ENCODE data around the gene TAF4.
A peak's percentile ranks its signal among the peaks of the same experiment; 100 is the strongest.

Gene TAF4

DNA sequence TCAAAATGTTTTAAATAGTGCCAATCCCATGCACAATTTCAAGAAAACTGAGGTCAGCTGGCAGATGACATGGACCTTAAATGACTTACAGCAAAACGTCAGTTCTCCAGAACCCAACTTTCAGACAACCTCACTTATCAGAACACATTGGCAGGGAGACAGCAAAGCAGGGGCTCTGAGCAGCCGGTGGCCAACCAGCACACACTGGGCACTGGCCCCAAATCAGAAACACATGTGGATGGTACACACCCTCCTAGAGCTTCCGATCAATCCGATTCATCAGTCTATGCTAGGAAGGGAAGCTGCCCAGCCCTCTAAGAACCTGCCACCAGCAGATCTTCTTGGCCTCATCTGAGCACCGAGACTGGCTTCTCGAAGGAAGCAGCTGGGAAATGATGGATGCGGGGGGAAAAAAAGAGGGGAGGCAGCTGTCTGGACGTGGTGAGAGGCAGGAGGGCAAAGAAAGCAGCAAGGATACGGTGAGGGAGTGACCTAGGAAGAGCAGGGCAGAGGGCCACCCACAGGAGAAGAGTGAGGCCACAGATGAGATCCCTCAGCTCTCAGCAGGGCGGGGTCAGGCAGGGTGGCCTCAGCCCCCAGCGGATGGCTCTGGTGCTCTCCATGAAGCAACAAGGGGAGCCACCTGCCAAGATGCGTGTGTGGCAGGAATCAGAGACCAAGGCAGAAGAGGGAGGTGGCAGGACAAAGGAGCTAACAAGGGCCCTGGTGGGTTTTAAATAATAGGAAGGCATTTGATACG is 32.9 kb downstream of the TAF4 start:
- Histone ChIP-seq H3K4me1 (ENCODE audit: control insufficient read depth, insufficient read depth, low read length) (peaks cover 20% of the 10 kb centered on the region), H3K27me3 (replicated peaks; ENCODE audit: control insufficient read depth, insufficient read depth, low read length) (no peaks in the 10 kb centered on the region), H3K9ac (ENCODE audit: low read length) (no peak overlapping the region), H3K9me3 (ENCODE audit: control insufficient read depth, low read length) (no peaks in the 10 kb centered on the region), H3K36me3 (ENCODE audit: control insufficient read depth, insufficient read depth, low read length, severe bottlenecking) (no peaks in the 10 kb centered on the region), H3K4me3 (ENCODE audit: low read length) (no peak overlapping the region)
- DNase-seq (ENCODE audit: low read depth), result peak; percentile 32

DNA sequence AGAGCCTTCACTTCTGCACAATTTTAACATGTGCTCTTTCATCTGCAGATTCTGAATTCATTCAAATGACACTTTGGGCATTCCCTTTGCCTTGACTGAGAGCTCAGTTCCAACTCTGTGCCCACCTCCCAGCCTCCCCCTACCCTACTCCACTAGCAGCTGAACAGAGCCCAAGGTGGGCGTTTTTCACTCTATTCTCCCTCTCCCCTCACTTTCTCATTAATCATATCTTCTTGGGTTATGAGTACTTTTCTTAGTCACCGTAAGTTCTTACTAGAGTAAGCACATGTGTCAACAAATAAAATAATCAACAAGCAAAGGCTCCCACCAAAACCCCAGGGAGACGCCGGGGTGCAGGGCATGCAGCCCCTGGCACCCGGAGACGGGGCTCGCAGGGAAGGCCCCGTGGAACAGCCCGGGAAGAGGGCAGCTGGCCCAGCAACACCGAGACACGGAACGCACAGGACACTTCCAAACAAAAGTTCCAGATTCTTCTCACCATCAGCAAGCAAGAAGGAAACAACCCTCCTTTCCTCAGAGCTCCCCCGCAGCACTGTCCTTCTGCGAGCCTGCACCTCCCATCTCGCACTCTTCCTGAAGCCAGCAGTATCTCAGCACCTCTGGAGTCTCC is 34.1 kb downstream of the TAF4 start:
- H3K4me3 ChIP-seq (ENCODE audit: low read length), result no peak overlapping the region
- DNase-seq (ENCODE audit: low read depth), result no peak
- H3K9me3 ChIP-seq (ENCODE audit: control insufficient read depth, low read length), result no peaks in the 10 kb centered on the region
- no peaks in the 10 kb centered on the region for H3K27me3 ChIP-seq (replicated peaks; ENCODE audit: control insufficient read depth, insufficient read depth, low read length)
- peaks cover 27% of the 10 kb centered on the region for H3K4me1 ChIP-seq (ENCODE audit: control insufficient read depth, insufficient read depth, low read length)
- no peaks in the 10 kb centered on the region for H3K36me3 ChIP-seq (ENCODE audit: control insufficient read depth, insufficient read depth, low read length, severe bottlenecking)
- no peak overlapping the region for H3K9ac ChIP-seq (ENCODE audit: low read length)

DNA sequence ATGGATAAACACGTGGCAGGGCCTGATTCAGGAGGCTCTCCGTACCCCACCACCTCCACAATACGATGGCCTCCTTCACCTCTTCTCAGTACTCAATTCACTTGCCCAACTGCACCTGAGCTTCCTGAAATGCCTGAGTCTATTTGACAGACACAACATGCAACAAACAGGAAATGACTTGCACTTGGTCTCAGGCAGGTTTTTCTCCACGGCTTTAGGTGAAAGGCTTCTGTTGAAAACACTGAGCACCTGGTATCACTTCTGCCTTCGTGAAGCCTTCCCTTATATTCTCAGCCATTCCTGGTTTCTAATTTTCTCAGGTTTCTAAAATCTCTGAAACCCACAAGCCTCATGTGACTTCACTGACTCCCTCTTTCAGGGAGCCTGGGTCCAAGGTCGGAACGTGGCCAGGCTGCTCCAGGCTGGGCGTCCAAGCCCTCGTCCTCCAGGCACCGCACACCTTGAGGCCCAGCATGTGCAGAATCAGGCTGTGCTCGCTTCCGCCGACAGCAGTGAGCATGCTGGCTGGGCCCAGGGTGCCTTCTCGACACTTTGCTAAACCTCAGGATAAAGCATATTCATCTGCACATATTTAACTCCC is 34.7 kb downstream of the TAF4 start:
- Histone ChIP-seq H3K9ac (ENCODE audit: low read length) (no peak overlapping the region), H3K27me3 (replicated peaks; ENCODE audit: control insufficient read depth, insufficient read depth, low read length) (no peaks in the 10 kb centered on the region), H3K4me3 (ENCODE audit: low read length) (no peak overlapping the region), H3K4me1 (ENCODE audit: control insufficient read depth, insufficient read depth, low read length) (peaks cover 31% of the 10 kb centered on the region), H3K9me3 (ENCODE audit: control insufficient read depth, low read length) (no peaks in the 10 kb centered on the region), H3K36me3 (ENCODE audit: control insufficient read depth, insufficient read depth, low read length, severe bottlenecking) (no peaks in the 10 kb centered on the region)
- no peak for DNase-seq (ENCODE audit: low read depth)

DNA sequence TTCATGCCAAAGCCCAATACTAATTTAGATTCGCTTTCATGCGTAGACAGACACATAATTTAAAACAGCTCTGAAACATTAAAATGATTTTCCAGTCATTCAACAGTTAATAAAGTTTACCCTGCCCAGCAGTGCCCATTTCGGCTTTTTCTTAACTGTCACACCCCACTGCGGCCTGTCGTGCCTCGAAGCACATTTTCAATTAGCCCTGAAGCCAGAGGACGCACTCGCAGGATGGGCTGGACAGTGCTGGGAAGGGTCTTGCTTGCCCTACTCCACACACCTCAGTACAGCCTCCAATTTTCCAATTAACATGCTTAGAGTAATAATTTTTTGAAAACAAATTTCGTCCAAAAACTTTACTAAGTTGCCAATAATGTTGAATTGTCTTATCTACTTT is 35.3 kb downstream of the TAF4 start:
- Histone ChIP-seq H3K4me3 (ENCODE audit: low read length) (no peak overlapping the region), H3K9me3 (ENCODE audit: control insufficient read depth, low read length) (no peaks in the 10 kb centered on the region), H3K4me1 (ENCODE audit: control insufficient read depth, insufficient read depth, low read length) (peaks cover 34% of the 10 kb centered on the region), H3K27me3 (replicated peaks; ENCODE audit: control insufficient read depth, insufficient read depth, low read length) (no peaks in the 10 kb centered on the region), H3K9ac (ENCODE audit: low read length) (no peak overlapping the region), H3K36me3 (ENCODE audit: control insufficient read depth, insufficient read depth, low read length, severe bottlenecking) (no peaks in the 10 kb centered on the region)
- DNase-seq (ENCODE audit: low read depth), result no peak

DNA sequence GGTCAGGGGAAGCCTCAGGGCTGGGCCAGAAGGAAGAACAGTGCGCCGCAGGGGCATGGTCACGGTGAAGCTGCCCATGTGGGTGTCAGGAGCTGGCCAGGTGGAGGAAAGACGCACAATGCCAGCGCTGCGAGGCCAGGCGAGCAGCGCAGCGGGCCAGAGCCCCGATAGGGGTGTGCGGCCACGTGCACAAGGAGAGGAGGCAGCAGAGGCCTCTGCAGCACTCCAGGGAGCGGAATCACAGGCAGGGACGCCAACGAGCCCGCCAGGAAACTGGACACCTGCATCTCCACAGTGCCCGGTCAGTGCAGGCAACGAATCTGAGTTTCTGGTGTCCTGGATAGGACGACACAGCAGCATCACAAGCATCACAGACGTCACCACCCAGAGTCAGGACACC is 35.7 kb downstream of the TAF4 start:
- Histone ChIP-seq H3K9me3 (ENCODE audit: control insufficient read depth, low read length) (no peaks in the 10 kb centered on the region), H3K4me1 (ENCODE audit: control insufficient read depth, insufficient read depth, low read length) (peaks cover 38% of the 10 kb centered on the region), H3K36me3 (ENCODE audit: control insufficient read depth, insufficient read depth, low read length, severe bottlenecking) (no peaks in the 10 kb centered on the region), H3K27me3 (replicated peaks; ENCODE audit: control insufficient read depth, insufficient read depth, low read length) (no peaks in the 10 kb centered on the region), H3K4me3 (ENCODE audit: low read length) (no peak overlapping the region), H3K9ac (ENCODE audit: low read length) (no peak overlapping the region)
- no peak for DNase-seq (ENCODE audit: low read depth)

DNA sequence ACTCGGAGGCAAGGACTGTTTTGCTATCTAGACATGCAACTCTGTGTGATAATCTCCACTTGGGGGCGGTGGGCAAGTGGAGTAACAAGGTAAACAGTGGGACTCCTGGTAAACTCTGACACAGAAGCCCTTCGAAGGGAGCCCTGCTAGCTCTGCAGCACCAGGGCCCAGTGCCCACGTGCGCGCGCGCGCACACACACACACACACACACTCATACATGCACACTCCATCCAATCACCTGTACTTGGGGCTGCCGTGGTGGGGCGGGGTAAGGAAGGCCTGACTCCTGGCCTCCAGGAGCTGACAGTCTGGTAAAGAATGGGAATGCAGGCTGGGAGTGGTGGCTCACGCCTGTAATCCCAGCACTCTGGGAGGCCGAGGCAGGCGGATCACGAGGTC is 36.4 kb downstream of the TAF4 start:
- DNase-seq (ENCODE audit: low read depth), result no peak
- peaks cover 40% of the 10 kb centered on the region for H3K4me1 ChIP-seq (ENCODE audit: control insufficient read depth, insufficient read depth, low read length)
- no peak overlapping the region for H3K9ac ChIP-seq (ENCODE audit: low read length)

DNA sequence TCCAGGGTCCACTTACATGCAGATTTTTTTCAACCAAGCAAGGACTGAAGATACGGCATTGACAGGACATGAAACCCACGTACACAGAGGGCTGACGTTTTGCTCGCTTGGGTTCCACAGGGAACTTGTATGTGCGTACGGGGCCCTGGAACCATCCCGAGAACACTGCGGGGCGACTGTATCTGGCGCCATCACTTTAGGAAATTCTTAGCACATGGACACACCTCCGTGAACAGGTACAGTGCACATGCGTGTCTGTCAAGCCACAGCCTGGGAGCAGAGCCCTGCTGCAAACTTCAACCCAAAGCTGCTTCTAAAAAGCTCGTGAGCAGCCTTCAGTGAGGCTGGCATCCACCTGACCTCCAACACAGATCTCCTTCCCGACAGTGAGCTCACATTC is 37.3 kb downstream of the TAF4 start:
- no peak overlapping the region for H3K4me3 ChIP-seq (ENCODE audit: low read length)
- no peaks in the 10 kb centered on the region for H3K36me3 ChIP-seq (ENCODE audit: control insufficient read depth, insufficient read depth, low read length, severe bottlenecking)
- no peaks in the 10 kb centered on the region for H3K27me3 ChIP-seq (replicated peaks; ENCODE audit: control insufficient read depth, insufficient read depth, low read length)
- H3K9ac ChIP-seq (ENCODE audit: low read length), result no peak overlapping the region
- H3K4me1 ChIP-seq (ENCODE audit: control insufficient read depth, insufficient read depth, low read length), result peaks cover 40% of the 10 kb centered on the region
- H3K9me3 ChIP-seq (ENCODE audit: control insufficient read depth, low read length), result no peaks in the 10 kb centered on the region
- DNase-seq (ENCODE audit: low read depth), result no peak

More for the DNA sequence above, 36.4 kb downstream of the TAF4 start:
- H3K9me3 ChIP-seq (ENCODE audit: control insufficient read depth, low read length), result no peaks in the 10 kb centered on the region
- no peaks in the 10 kb centered on the region for H3K27me3 ChIP-seq (replicated peaks; ENCODE audit: control insufficient read depth, insufficient read depth, low read length)
- no peak overlapping the region for H3K4me3 ChIP-seq (ENCODE audit: low read length)
- no peaks in the 10 kb centered on the region for H3K36me3 ChIP-seq (ENCODE audit: control insufficient read depth, insufficient read depth, low read length, severe bottlenecking)

DNA sequence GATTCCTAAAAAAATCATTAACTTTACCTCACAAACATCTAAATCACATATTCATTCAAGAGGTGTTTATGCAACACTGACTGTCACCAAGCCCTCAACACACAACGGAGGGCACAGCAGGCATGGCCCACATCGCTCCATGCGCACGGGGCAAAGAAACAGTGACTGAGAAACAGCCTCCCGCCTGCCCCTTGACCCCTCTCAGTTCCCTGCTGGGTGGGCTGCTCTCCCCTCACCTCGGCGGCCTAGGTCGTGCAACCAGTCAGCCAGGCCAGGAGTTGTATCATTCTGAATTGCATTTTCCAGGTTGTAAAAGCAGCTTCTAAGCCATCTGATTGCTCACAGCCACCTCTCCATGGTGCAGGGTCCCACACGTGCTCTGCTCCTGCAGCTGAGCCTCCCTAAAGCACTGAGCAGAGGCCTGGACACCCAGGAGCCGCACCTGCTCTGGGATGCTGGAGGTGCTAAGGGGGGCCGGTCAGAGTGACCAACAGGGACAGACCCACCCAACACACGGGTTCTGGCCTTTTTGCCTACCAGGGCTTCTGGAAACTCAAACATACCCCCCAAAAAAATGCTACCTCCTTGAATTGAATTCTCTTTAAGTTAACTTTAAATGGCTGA is 37.9 kb downstream of the TAF4 start:
- DNase-seq (ENCODE audit: low read depth), result no peak
- no peaks in the 10 kb centered on the region for H3K27me3 ChIP-seq (replicated peaks; ENCODE audit: control insufficient read depth, insufficient read depth, low read length)
- peaks cover 36% of the 10 kb centered on the region for H3K4me1 ChIP-seq (ENCODE audit: control insufficient read depth, insufficient read depth, low read length)
- H3K36me3 ChIP-seq (ENCODE audit: control insufficient read depth, insufficient read depth, low read length, severe bottlenecking), result no peaks in the 10 kb centered on the region
- no peak overlapping the region for H3K4me3 ChIP-seq (ENCODE audit: low read length)
- no peak overlapping the region for H3K9ac ChIP-seq (ENCODE audit: low read length)
- H3K9me3 ChIP-seq (ENCODE audit: control insufficient read depth, low read length), result no peaks in the 10 kb centered on the region

DNA sequence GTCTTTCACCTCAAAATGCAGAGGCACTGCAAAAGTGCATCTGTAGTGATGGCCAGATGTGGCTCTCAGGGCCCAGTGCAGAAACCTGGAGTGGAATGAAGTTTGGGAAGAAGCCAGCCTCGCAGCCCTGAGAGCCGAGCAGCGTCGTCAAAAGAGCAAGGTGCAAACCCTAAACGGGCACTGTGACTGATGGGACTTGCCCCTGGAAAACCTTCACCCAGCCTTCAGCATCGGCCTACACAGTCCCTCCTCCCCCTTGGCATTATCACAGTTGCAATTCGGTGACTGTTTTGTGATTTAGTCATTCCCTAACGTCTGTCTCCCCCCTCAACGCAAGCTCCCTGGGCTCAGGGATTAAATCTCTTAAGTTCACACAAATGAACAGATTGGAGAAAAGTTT is 38.6 kb downstream of the TAF4 start:
- H3K27me3 ChIP-seq (replicated peaks; ENCODE audit: control insufficient read depth, insufficient read depth, low read length), result no peaks in the 10 kb centered on the region
- H3K9me3 ChIP-seq (ENCODE audit: control insufficient read depth, low read length), result no peaks in the 10 kb centered on the region
- no peak overlapping the region for H3K4me3 ChIP-seq (ENCODE audit: low read length)
- H3K36me3 ChIP-seq (ENCODE audit: control insufficient read depth, insufficient read depth, low read length, severe bottlenecking), result no peaks in the 10 kb centered on the region
- DNase-seq (ENCODE audit: low read depth), result no peak
- H3K4me1 ChIP-seq (ENCODE audit: control insufficient read depth, insufficient read depth, low read length), result peaks cover 34% of the 10 kb centered on the region
- no peak overlapping the region for H3K9ac ChIP-seq (ENCODE audit: low read length)

DNA sequence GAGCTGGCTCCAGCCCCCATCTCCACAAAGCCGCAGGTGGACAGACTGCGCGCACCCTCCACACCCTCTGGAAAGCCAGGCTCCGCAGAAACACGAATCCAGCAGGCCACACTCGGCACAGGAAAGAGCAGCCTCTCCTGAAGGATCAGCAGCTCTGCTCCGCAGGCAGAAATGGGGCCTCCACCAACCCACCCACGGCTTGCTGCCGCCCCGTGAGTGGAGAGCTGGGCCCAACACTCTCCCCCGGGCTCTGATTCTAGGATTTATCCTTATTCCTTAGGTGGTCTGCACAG is 39.2 kb downstream of the TAF4 start:
- peaks cover 32% of the 10 kb centered on the region for H3K4me1 ChIP-seq (ENCODE audit: control insufficient read depth, insufficient read depth, low read length)
- H3K9ac ChIP-seq (ENCODE audit: low read length), result peak overlapping the region; percentile 44
- H3K36me3 ChIP-seq (ENCODE audit: control insufficient read depth, insufficient read depth, low read length, severe bottlenecking), result no peaks in the 10 kb centered on the region
- no peaks in the 10 kb centered on the region for H3K27me3 ChIP-seq (replicated peaks; ENCODE audit: control insufficient read depth, insufficient read depth, low read length)
- H3K9me3 ChIP-seq (ENCODE audit: control insufficient read depth, low read length), result no peaks in the 10 kb centered on the region
- DNase-seq (ENCODE audit: low read depth), result no peak
- no peak overlapping the region for H3K4me3 ChIP-seq (ENCODE audit: low read length)

DNA sequence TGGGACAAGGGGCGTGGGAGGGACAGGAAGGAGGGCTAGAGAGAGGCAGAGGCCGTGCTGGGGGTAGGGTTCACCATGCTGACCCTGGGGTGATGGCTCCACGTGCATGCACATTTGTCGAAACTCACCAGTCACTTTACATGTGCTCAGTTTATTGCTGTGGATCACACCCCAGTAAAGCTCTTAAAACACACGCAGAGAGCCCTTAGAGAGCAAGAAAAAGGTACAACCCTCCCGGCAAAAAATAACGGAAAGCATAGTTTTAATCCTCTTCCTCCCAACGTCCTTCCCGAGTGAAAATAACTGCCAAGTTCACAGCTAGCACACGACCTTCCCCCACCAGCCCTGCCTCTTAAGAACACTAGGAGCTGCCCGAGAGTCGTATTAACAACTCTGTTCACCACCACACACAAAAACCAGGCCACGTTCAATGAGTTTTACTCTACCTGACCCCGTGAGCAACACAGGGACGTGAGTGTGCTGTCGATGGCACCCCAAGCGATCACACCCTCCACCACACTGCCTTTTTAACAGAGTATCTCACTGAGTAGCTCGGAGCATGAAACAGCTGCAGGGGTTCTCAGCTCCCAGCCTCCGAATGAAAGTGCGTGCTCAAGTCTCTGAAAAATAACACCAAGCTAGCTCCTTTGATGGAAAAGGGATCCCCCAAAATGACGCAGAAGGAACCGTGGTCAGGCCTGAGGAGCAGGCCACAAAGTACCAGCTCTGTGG is 39.7 kb downstream of the TAF4 start:
- H3K4me1 ChIP-seq (ENCODE audit: control insufficient read depth, insufficient read depth, low read length), result peaks cover 37% of the 10 kb centered on the region
- H3K36me3 ChIP-seq (ENCODE audit: control insufficient read depth, insufficient read depth, low read length, severe bottlenecking), result no peaks in the 10 kb centered on the region
- H3K9ac ChIP-seq (ENCODE audit: low read length), result peak overlapping the region; percentile 44
- H3K27me3 ChIP-seq (replicated peaks; ENCODE audit: control insufficient read depth, insufficient read depth, low read length), result no peaks in the 10 kb centered on the region
- peak; percentile 69 for DNase-seq (ENCODE audit: low read depth)
- no peaks in the 10 kb centered on the region for H3K9me3 ChIP-seq (ENCODE audit: control insufficient read depth, low read length)
- no peak overlapping the region for H3K4me3 ChIP-seq (ENCODE audit: low read length)
